SK-N-SH treated with all-trans-retinoic acid at 6 μM for 48 hours (cell line): ENCODE measurements around the gene GPR180.
"Not testable (repeated sequence)": the region's sequence is repeated elsewhere in the genome, so short reads cannot be mapped to it uniquely, and the experiment has no call there.

Source experiments
- ISL1 ChIP-seq: fragments of 250-450 bp; sonication (Bioruptor Pico); IDR thresholded peaks from 2 replicates; pipeline ENCODE4 v2.1.2; 2022; ENCODE audit warnings: mild to moderate bottlenecking, moderate library complexity
- PATZ1 ChIP-seq: fragments of 250-450 bp; sonication (Bioruptor Pico); IDR thresholded peaks from 2 replicates; pipeline ENCODE4 v1.8.0; 2020; ENCODE audit warnings: mild to moderate bottlenecking, moderate library complexity, borderline replicate concordance
- PPARA ChIP-seq: fragments of 250-450 bp; sonication (Bioruptor Pico); IDR thresholded peaks from 2 replicates; pipeline ENCODE4 v1.5.0; 2020; ENCODE audit warnings: mild to moderate bottlenecking, borderline replicate concordance
- TCF4 ChIP-seq: fragments of 250-450 bp; sonication (Bioruptor Pico); IDR thresholded peaks from 2 replicates; pipeline ENCODE4 v1.8.0; 2021; ENCODE audit warnings: mild to moderate bottlenecking, moderate library complexity, borderline replicate concordance
- TOX ChIP-seq: fragments of 250-450 bp; sonication (Bioruptor Pico); IDR thresholded peaks from 2 replicates; pipeline ENCODE4 v1.8.0; 2021; ENCODE audit warnings: mild to moderate bottlenecking, moderate library complexity, borderline replicate concordance
- TSHZ2 ChIP-seq: fragments of 250-450 bp; sonication (Bioruptor Pico); IDR thresholded peaks from 2 replicates; pipeline ENCODE4 v1.5.0; 2020; ENCODE audit warnings: mild to moderate bottlenecking, moderate library complexity
- ZFP3 ChIP-seq: fragments of 250-450 bp; sonication (Bioruptor Pico); IDR thresholded peaks from 2 replicates; pipeline ENCODE4 v1.5.0; 2020; ENCODE audit warnings: mild to moderate bottlenecking, moderate library complexity
- ZFP30 ChIP-seq: fragments of 450-650 bp; formaldehyde crosslinking; IDR thresholded peaks from 2 replicates; pipeline ENCODE4 v1.5.0; 2022; ENCODE audit warnings: mild to moderate bottlenecking, moderate library complexity
- ZNF70 ChIP-seq: fragments of 450-650 bp; formaldehyde crosslinking; IDR thresholded peaks from 2 replicates; pipeline ENCODE4 v1.5.0; 2020; ENCODE audit warnings: mild to moderate bottlenecking, moderate library complexity
- TF ChIP-seq, protein P1 (sequence below): fragments of 250-450 bp; sonication (Bioruptor Pico); IDR thresholded peaks from 2 replicates; pipeline ENCODE4 v1.8.0; 2021; ENCODE audit warnings: low read depth, mild to moderate bottlenecking, moderate library complexity, borderline replicate concordance
- TF ChIP-seq, protein P2 (sequence below): fragments of 250-450 bp; sonication (Bioruptor Pico); IDR thresholded peaks from 2 replicates; pipeline ENCODE4 v1.5.1; 2020; ENCODE audit warnings: low read depth, mild to moderate bottlenecking, moderate library complexity

DNA sequence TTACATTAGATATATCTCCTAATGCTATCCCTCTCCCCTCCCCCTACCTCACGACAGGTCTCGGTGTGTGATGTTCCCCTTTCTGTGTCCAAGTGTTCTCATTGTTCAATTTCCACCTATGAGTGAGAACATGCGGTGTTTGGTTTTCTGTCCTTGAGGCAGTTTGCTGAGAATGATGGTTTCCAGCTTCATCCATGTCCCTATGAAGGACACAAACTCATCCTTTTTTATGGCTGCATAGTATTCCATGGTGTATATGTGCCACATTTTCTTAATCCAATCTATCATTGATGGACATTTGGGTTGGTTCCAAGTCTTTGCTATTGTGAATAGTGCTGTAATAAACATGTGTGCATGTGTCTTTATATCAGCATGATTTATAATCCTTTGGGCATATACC is 36.0 kb downstream of the GPR180 start:
- not testable (repeated sequence) for TF ChIP-seq ZFP30; PPARA (CRISPR knock-in tag); TOX (CRISPR knock-in tag); ZFP3 (CRISPR knock-in tag); PATZ1 (CRISPR knock-in tag); ZNF70; ISL1 (CRISPR knock-in tag); TSHZ2; TCF4 (CRISPR knock-in tag)
- TF ChIP-seq, protein P1, sequence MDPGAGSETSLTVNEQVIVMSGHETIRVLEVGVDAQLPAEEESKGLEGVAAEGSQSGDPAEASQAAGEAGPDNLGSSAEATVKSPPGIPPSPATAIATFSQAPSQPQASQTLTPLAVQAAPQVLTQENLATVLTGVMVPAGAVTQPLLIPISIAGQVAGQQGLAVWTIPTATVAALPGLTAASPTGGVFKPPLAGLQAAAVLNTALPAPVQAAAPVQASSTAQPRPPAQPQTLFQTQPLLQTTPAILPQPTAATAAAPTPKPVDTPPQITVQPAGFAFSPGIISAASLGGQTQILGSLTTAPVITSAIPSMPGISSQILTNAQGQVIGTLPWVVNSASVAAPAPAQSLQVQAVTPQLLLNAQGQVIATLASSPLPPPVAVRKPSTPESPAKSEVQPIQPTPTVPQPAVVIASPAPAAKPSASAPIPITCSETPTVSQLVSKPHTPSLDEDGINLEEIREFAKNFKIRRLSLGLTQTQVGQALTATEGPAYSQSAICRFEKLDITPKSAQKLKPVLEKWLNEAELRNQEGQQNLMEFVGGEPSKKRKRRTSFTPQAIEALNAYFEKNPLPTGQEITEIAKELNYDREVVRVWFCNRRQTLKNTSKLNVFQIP (CRISPR knock-in tag) = not testable (repeated sequence)
- TF ChIP-seq, protein P2, sequence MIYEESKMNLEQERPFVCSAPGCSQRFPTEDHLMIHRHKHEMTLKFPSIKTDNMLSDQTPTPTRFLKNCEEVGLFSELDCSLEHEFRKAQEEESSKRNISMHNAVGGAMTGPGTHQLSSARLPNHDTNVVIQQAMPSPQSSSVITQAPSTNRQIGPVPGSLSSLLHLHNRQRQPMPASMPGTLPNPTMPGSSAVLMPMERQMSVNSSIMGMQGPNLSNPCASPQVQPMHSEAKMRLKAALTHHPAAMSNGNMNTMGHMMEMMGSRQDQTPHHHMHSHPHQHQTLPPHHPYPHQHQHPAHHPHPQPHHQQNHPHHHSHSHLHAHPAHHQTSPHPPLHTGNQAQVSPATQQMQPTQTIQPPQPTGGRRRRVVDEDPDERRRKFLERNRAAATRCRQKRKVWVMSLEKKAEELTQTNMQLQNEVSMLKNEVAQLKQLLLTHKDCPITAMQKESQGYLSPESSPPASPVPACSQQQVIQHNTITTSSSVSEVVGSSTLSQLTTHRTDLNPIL (CRISPR knock-in tag) = not testable (repeated sequence)
